ENCODE measurements around the gene IL4R. TPM values are rescaled to one million over a fixed set of nuclear protein-coding genes. Genes with fewer than 3 reads are reported as not detected.
A peak's percentile ranks its signal among the peaks of the same experiment; 100 is the strongest.

IL4R gene
- 45.7 TPM for total RNA-seq (ENCODE audit: unreplicated experiment)
- long read RNA-seq, partial matches to known transcripts: 1 of 2 reads
- long read RNA-seq, other reads (novel, unspliced or antisense): 1 of 2 reads

GRCh38 chr16:27313422-27314160 lies at the start of gene IL4R:
Gene IL4R, plus strand, starts transcription at chr16:27313974. Its CDS starts 26,230 bp downstream, at chr16:27340204.
- peak; percentile 46 for DNase-seq (ENCODE audit: low spot score)
- H3K4me3 Mint-ChIP-seq (ENCODE audit: unreplicated experiment): peak within 1 kb of the TSS; percentile 91
- TF ChIP-seq CTCF (IDR thresholded peaks at IDR 0.05; ENCODE audit: unreplicated experiment): no peak
- peaks cover 6% of the 10 kb centered on the region for H3K36me3 Mint-ChIP-seq (ENCODE audit: low read depth, unreplicated experiment)
- H3K4me1 Mint-ChIP-seq (ENCODE audit: unreplicated experiment): peaks cover 31% of the 10 kb centered on the region
- H3K27ac Mint-ChIP-seq (ENCODE audit: unreplicated experiment): peak within 1 kb of the TSS; percentile 50
- H3K27me3 Mint-ChIP-seq (ENCODE audit: unreplicated experiment): peaks cover 11% of the 10 kb centered on the region
- H3K9me3 Mint-ChIP-seq (ENCODE audit: unreplicated experiment): no peaks in the 10 kb centered on the region

- no peak for DNase-seq (ENCODE audit: low spot score)
- no peaks in the 10 kb centered on the region for H3K27me3 Mint-ChIP-seq (ENCODE audit: unreplicated experiment)
- no peaks in the 10 kb centered on the region for H3K36me3 Mint-ChIP-seq (ENCODE audit: low read depth, unreplicated experiment)
- no peak overlapping the region for H3K4me3 Mint-ChIP-seq (ENCODE audit: unreplicated experiment)
- H3K9me3 Mint-ChIP-seq (ENCODE audit: unreplicated experiment): no peaks in the 10 kb centered on the region
- H3K27ac Mint-ChIP-seq (ENCODE audit: unreplicated experiment): no peak overlapping the region
- no peak for TF ChIP-seq CTCF (IDR thresholded peaks at IDR 0.05; ENCODE audit: unreplicated experiment)
- H3K4me1 Mint-ChIP-seq (ENCODE audit: unreplicated experiment): peaks cover 10% of the 10 kb centered on the region
These were observed 49.6 kb upstream of the IL4R start for GRCh38 chr16:27264151-27264550.

GRCh38 chr16:27265982-27266381 lies 47.8 kb upstream of the IL4R start:
- peaks cover 3% of the 10 kb centered on the region for H3K4me1 Mint-ChIP-seq (ENCODE audit: unreplicated experiment)
- no peaks in the 10 kb centered on the region for H3K36me3 Mint-ChIP-seq (ENCODE audit: low read depth, unreplicated experiment)
- no peak overlapping the region for H3K4me3 Mint-ChIP-seq (ENCODE audit: unreplicated experiment)
- H3K27ac Mint-ChIP-seq (ENCODE audit: unreplicated experiment): no peak overlapping the region
- no peaks in the 10 kb centered on the region for H3K27me3 Mint-ChIP-seq (ENCODE audit: unreplicated experiment)
- no peaks in the 10 kb centered on the region for H3K9me3 Mint-ChIP-seq (ENCODE audit: unreplicated experiment)
- DNase-seq (ENCODE audit: low spot score): no peak
- no peak for TF ChIP-seq CTCF (IDR thresholded peaks at IDR 0.05; ENCODE audit: unreplicated experiment)

- Mint-ChIP-seq H3K36me3 (ENCODE audit: low read depth, unreplicated experiment) (no peaks in the 10 kb centered on the region), H3K9me3 (ENCODE audit: unreplicated experiment) (no peaks in the 10 kb centered on the region), H3K27me3 (ENCODE audit: unreplicated experiment) (peaks cover 3% of the 10 kb centered on the region), H3K27ac (ENCODE audit: unreplicated experiment) (no peak overlapping the region), H3K4me3 (ENCODE audit: unreplicated experiment) (no peak overlapping the region), H3K4me1 (ENCODE audit: unreplicated experiment) (peaks cover 3% of the 10 kb centered on the region)
- no peak for TF ChIP-seq CTCF (IDR thresholded peaks at IDR 0.05; ENCODE audit: unreplicated experiment)
- no peak for DNase-seq (ENCODE audit: low spot score)
These were observed 46.6 kb upstream of the IL4R start for GRCh38 chr16:27267037-27267677.
